Activated CD8-positive, alpha-beta memory T cell treated with anti-CD3 and anti-CD28 coated beads, Interleukin-2, amount 50 U/mL, for 4 hours (primary cell): ENCODE data around the gene MAPK6.
A peak's percentile ranks its signal among the peaks of the same experiment; 100 is the strongest.
"Not testable (repeated sequence)": the region's sequence is repeated elsewhere in the genome, so short reads cannot be mapped to it uniquely, and the experiment has no call there.

Source experiments
- DNase-seq: peaks from one replicate; pipeline ENCODE4 v3.0.0-alpha.2; 2020

MAPK6 gene

GRCh38 chr15:52011711-52012144 is 7.3 kb upstream of the MAPK6 start:
- DNase-seq = no peak

DNA sequence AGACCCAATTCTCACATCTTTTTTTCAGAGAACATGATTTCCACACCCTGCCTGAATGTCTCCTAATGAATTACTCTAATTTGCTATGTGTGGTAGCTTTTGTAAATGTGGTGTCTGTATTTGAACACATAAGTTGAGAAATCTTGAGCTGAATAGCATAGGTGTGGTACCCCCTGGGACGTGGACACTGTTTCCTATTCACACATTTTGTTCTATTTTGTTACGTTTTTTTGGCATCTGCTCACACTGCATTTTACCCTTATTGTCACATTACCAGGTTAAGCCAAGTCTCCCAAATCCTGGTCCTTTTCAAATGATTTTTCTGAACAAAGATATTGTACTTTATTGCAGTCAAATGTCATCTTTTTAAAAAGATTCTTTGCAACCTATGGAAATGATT is 6.8 kb upstream of the MAPK6 start:
- no peak for DNase-seq

DNA sequence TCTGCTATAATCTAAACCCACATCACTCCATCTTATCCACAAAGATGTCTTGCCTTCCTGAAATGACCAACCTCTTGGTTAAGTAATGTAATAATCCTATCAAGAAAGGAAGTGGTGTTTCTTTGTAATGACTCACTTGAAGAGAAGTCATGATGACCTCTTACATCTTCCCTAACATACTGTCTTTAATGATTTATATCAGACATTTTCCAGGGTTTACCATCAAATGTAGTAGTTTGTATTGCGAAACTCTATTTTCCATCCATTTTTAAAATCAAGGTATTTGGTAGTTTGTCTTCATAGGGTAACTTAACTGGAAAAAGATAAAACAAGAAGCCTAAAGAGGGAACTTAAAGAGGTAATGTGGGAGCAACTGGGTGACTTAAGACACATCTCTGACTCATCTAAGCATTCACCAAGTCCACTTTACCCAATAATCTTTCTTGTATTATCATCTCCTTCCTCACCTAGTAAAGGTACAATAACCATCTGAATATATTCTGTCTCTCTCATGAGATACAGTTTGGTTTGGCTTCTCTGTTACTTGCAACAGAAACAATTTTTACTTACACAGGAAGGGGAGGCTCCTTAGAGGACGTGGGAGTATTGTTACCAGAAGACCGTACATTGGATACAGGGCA is 5.7 kb upstream of the MAPK6 start:
- no peak for DNase-seq

- DNase-seq = no peak
Observed at GRCh38 chr15:52014616-52015015, 4.4 kb upstream of the MAPK6 start.

DNA sequence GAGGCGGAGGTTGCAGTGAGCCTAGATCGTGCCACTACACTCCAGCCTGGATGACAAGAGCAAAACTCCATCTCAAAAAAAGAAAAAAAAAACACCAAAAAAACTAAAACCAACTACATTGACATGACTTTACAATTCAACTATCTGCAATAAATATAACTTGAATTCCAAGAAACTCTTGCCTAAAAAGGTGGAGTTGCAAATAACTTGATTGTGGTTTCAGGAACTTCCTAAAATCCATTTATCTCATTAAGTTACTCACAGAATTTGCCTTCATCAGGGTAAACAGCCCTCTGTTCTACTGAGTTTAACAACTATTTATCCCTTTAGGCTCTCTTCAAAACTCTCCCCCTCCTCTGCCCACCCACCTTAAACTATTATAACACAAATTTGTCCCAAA is 2.7 kb upstream of the MAPK6 start:
- DNase-seq = no peak

GRCh38 chr15:52018244-52018643 is 775 bp upstream of the MAPK6 start:
- no peak for DNase-seq

DNA sequence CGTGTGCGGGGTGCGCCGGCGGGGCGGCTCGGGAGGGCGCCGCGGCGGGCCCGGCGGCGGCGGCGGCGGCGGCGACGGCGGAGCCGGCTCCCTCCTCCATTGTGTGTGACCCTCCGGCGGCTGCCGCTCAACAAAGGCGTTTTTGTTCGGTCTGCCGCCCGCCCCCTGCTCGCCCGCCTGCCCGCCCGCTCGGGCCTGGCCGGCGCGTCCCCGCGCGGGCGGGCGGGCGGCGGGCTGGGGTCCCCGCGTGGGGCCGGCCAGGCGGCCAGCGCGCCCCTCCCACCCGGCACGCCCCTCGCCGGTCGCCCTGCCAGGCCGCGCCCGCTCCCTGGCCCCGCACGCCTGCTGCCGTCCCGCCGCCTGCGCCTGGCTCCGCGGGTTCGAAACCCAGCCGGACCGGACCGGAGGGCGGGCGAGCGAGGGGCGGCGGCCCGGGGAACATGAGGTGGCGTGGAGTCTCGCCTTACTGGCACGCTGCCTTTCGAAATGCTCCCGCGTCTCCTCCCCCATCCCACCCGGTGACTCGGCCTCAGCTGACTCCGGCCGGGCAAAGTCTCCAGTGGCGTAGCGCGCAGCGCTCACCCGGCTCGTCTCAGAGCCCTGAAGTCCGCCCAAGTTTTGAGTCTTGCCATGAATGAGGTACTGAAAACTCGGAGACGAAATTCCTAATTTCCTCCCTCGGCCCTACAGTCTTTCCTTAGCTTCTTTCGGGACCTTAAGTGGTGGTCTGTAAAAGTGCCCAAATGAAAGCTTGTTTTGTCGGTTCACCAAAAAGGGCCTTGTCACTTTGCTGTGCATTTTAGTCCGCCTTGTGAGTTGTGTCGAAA is 588 bp downstream of the MAPK6 start:
- peak; percentile 64 for DNase-seq

GRCh38 chr15:52020221-52021085 is 1.4 kb downstream of the MAPK6 start:
- no peak for DNase-seq

- peak; percentile 66 for DNase-seq
Observed at GRCh38 chr15:52021128-52021671, 2.2 kb downstream of the MAPK6 start.

DNA sequence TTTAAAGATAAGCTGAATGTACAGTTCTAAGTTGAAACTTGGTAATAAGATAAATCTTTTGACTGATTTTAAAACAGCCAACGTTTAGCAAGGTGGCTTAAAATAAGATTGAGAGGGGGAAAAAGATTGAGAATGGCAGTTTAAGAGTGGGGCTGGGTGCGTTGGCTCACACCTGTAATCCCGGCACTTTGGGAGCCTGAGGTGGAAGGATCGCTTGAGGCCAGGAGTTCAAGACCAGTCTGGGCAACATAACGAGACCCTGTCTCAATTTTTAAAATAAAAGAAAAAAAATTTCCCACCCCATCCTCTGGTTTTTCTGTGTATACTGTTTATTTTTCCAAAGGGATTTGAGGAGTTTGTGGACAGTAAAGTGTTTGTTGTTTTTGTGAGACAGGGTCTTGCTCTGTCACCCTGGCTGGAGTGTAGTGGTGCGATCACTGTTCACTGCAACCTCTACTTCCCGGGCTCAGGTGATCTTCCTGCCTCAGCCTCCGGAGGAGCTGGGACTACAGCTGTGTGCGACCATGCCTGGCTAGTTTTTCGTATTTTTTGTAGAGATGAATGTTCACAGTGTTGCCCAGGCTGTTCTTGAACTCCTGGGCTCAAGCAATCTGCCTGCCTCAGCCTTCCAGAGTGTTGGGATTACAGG is 3.0 kb downstream of the MAPK6 start:
- DNase-seq = no peak

GRCh38 chr15:52023169-52023922 is 4.3 kb downstream of the MAPK6 start:
- DNase-seq = no peak

DNA sequence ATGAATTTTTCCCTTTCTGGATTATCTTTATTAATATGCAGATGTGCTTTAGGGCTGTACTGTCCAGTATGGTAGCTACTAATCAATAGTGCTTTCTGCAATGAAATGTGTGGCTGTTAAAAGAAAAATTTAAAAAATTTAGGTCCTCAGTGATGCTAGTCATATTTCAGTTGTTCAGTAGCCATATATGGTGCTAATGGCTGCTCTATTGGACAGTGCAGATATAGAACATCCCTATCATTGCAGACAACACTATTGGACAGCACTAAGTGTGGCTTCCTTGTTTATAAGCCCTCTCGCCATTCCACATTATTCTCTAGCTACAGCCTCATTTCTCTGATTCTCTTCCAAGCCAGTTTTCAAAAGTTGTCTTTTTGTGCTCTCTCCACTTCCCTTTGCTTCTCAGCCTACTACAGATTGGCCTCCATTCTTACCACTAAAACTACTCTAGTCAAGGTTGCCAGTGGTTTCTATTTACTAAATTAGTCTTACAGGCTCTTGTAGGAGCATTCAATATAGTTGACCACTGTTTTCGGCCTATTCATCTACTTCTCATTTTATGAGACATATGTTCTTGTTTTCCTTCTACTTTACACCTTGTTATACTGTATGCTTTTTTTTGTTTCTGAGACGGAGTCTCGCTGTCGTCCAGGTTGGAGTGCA is 9.5 kb downstream of the MAPK6 start:
- no peak for DNase-seq

GRCh38 chr15:52030010-52030409 is 11.0 kb downstream of the MAPK6 start:
- no peak for DNase-seq

DNA sequence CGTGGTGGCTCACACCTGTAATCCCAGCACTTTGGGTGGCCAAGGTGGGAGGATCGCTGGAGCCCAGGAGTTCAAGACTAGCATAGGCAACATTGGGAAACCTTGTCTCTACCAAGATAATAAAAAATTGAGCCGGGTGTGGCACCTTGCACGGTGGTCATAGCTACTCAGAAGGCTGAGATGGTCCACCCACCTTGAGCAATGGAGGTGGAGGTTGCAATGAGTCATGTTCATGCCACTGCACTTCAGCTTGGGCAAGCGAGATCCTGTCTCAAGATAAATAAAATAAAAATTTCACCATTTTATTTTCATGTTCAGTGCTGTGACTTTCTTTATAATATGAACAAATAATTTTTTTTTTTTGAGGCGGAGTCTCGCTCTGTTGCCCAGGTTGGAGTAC is 12.5 kb downstream of the MAPK6 start:
- no peak for DNase-seq

DNA sequence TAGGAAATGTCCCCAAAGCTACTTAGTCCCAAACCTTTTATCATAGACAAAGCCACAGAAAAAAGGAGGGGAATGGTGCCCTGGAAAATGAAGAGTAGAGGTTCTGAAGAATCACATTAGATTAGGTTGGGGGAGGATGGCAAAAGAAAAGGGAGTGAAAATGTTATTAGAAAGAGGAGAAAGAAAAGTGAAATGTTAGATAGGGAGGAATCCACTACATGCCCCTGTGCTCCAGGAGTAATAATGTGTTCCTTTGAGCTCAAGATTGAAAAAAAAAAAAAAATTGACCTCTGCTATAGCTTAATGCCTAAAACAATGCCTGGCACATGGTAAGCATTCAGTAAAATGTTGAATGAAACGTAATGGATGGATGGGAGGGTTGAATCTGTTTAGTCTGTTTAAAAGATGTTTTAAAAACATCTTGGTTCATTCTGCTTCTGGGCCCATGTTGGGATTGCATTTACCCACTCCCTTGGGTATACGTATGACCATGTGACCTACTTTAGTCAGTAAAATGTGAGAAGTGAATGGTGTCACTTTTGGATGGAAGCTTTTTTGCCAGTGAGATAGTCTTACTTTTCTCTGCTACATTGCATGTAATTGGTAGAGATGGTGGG is 19.0 kb downstream of the MAPK6 start:
- no peak for DNase-seq

DNA sequence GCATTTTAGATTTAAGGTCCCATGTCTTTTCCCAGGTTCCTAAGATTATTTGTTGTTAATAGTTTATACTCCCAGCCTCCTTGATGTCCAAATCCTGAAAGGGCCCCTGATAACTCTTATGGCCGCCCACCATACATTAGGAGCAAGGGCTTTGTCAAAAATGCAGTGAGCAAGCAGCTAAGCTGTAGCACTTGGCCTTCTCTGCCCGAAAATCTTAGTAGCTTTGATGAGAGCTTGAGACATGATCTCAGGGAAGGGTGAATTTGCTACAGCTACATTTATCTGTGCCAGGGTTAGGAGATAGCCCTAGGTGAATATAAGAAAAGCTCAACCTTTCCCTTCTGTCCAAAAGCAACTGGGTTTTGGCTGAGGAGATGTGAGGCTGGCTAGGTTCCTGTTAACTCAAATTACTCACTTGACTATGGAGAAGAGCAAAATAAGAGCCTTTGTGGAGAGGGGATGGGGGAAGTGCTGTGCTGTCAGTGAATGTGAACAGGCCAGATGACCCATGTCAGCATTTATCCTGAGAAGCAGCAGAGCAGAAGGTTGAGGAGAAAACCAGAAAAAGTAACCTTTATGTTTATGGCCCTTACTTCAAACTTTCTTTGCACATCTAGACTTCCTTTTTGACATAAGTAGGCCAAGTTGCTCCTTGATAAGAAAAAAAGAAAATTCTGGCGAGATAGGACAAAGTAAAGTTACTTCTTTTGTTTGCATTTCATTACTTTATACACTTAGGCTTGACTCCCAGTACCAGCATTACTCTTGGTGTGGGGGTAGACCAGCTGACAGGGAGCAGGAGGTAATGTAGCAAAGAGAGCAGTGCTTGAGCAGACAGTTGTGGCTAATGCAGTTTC is 21.1 kb downstream of the MAPK6 start:
- DNase-seq = no peak

- no peak for DNase-seq
Observed at GRCh38 chr15:52042051-52042851, 23.2 kb downstream of the MAPK6 start.

- DNase-seq = not testable (repeated sequence)
Observed at GRCh38 chr15:52045795-52046298, 26.8 kb downstream of the MAPK6 start.

- not testable (repeated sequence) for DNase-seq
Observed at GRCh38 chr15:52046552-52046951, 27.5 kb downstream of the MAPK6 start.
